Activated CD4-positive, alpha-beta memory T cell treated with anti-CD3 and anti-CD28 coated beads, Interleukin-2, amount 10 ng/mL, durations not matched to agents 7 days and 5 days (primary cell): Measurements from ENCODE around the gene CRIM1. TPM values are rescaled to one million over a fixed set of nuclear protein-coding genes. Genes with fewer than 3 reads are reported as not detected.
A peak's percentile ranks its signal among the peaks of the same experiment; 100 is the strongest.

Source experiments
- CTCF ChIA-PET: fragments of 350-600 bp; sonication (Branson Sonifier 250); formaldehyde crosslinking; loops from one replicate; lab custom pipeline; 2021; ENCODE audit warnings: antibody characterized with exemption, inconsistent platforms; lab: Charles Lee
- POLR2A ChIA-PET: fragments of 350-600 bp; sonication (Branson Sonifier 250); formaldehyde crosslinking; loops from one replicate; lab custom pipeline; 2021; ENCODE audit warnings: antibody characterized with exemption; lab: Charles Lee
- DNase-seq: peaks from one replicate; pipeline ENCODE4 v3.0.0-alpha.2; 2020
- H3K27ac Mint-ChIP-seq: one replicate; pipeline ENCODE4 v1.8.0; 2021; ENCODE audit warnings: mild to moderate bottlenecking, mixed read lengths
- H3K27me3 Mint-ChIP-seq: one replicate; pipeline ENCODE4 v1.8.0; 2021; ENCODE audit warnings: mixed read lengths
- H3K36me3 Mint-ChIP-seq: one replicate; pipeline ENCODE4 v1.8.0; 2021; ENCODE audit warnings: low read depth, mixed read lengths
- H3K4me1 Mint-ChIP-seq: one replicate; pipeline ENCODE4 v1.8.0; 2021; ENCODE audit warnings: mixed read lengths
- H3K4me3 Mint-ChIP-seq: one replicate; pipeline ENCODE4 v1.8.0; 2021; ENCODE audit warnings: mild to moderate bottlenecking, mixed read lengths
- H3K9me3 Mint-ChIP-seq: one replicate; pipeline ENCODE4 v1.8.0; 2021; ENCODE audit warnings: mixed read lengths
- total RNA-seq, 2 experiments: library from RNA; stranded (reverse); gene quantifications; one replicate each; pipeline ENCODE4 v1.2.3, GENCODE V29; 2021

CRIM1 gene
- total RNA-seq, 2 experiments from 2014 or later: 5.4 to 6.6 TPM

DNA sequence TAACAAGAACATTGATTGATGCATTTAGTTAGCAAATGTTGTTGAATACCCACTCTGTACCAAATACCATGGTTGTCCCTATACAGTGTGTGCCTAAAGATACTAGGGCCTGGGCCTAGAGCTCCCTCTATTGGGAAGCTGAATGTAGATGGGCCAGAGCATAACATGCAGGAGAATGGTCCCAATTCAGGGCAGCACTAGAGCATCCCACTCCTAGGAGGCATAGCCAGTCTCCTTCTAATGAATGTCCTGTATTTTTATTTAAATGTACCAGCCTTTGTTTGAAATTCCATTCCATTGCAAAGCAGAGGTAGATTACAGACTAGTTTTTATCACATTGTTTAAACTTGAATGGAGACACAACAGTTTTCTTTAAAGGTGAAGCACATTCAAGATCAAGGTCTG, 151.8 kb downstream of the CRIM1 start:
- H3K4me3 Mint-ChIP-seq: no peak overlapping the region
- no peaks in the 10 kb centered on the region for H3K36me3 Mint-ChIP-seq
- ChIA-PET CTCF (interaction anchor here (0.7 to 1.1 kb wide), 3 partner anchors 16 to 135 kb away, joined by 3 read pairs; no protein-coding TSS in a partner anchor), POLR2A (interaction anchor here (1.0 kb wide), 1 partner anchor 13 kb away, joined by 3 read pairs; no protein-coding TSS in a partner anchor)
- DNase-seq: peak; percentile 37
- no peaks in the 10 kb centered on the region for H3K27me3 Mint-ChIP-seq
- H3K27ac Mint-ChIP-seq: no peak overlapping the region
- H3K4me1 Mint-ChIP-seq: no peaks in the 10 kb centered on the region
- H3K9me3 Mint-ChIP-seq: no peaks in the 10 kb centered on the region

- H3K4me3 Mint-ChIP-seq: no peak overlapping the region
- POLR2A ChIA-PET: no interaction called here
- CTCF ChIA-PET: no interaction called here
- H3K4me1 Mint-ChIP-seq: no peaks in the 10 kb centered on the region
- no peak overlapping the region for H3K27ac Mint-ChIP-seq
- no peaks in the 10 kb centered on the region for H3K9me3 Mint-ChIP-seq
- H3K27me3 Mint-ChIP-seq: no peaks in the 10 kb centered on the region
- H3K36me3 Mint-ChIP-seq: no peaks in the 10 kb centered on the region
- DNase-seq: no peak
Measured at GRCh38 chr2:36509075-36509474, 153.5 kb downstream of the CRIM1 start.

DNA sequence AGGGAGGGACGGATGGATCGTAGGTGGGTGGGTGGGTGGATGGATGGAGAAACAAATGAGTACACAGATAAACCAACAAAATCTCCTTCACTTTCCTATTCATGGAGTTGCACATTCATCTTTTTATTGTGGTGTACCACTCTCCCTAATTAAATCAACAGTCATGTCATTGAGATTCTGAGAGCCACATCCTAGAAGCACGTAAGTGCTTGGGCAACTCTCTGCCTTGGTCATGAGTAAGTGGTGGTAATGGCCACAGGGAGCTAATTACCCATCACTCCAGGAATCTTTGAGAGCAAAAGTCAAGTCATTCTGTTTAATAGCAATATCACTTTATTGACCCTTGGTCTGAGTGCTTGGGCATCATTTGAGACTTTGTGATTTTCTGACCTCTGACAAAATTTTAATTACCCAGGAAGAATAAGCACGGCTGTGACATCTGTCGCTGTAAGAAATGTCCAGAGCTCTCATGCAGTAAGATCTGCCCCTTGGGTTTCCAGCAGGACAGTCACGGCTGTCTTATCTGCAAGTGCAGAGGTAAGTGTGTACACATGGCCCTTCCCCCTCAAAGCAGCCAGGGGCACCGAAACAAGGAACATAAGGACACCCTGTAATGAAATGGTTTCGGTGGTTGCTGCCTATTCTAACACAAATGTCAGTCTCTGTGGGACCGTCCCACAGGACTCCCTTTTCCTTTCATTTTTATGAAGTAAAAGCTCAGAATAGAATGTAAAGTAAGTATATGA, 156.5 kb downstream of the CRIM1 start:
- Mint-ChIP-seq H3K27me3 (no peaks in the 10 kb centered on the region), H3K27ac (no peak overlapping the region), H3K9me3 (no peaks in the 10 kb centered on the region), H3K4me3 (no peak overlapping the region), H3K4me1 (no peaks in the 10 kb centered on the region), H3K36me3 (no peaks in the 10 kb centered on the region)
- DNase-seq: no peak
- POLR2A ChIA-PET: no interaction called here
- CTCF ChIA-PET: interaction anchor here (0.6 kb wide), 1 partner anchor 497 kb away, joined by 5 read pairs; no protein-coding TSS in a partner anchor

DNA sequence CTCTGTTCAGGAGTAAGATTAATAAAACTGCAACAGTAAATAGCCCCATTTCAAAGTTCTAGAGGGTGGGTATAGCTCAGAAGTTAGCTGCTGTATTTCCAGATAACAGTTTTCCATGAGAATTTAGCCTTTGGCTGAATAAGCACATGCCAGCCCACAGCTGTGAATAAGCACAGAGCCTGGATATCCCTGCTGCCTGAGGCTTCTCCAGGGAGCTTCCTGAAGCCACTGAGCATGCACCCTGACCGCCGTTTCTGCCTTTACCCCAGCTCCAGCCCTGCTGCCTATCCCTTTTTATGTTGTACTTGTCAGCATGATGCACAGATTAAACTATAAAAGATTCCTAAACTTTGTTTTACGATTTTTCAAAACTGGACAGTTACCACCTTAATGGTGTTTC, 157.1 kb downstream of the CRIM1 start:
- H3K27ac Mint-ChIP-seq: no peak overlapping the region
- H3K4me3 Mint-ChIP-seq: no peak overlapping the region
- POLR2A ChIA-PET: no interaction called here
- DNase-seq: no peak
- H3K27me3 Mint-ChIP-seq: no peaks in the 10 kb centered on the region
- H3K36me3 Mint-ChIP-seq: no peaks in the 10 kb centered on the region
- CTCF ChIA-PET: no interaction called here
- H3K9me3 Mint-ChIP-seq: no peaks in the 10 kb centered on the region
- H3K4me1 Mint-ChIP-seq: no peaks in the 10 kb centered on the region

GRCh38 chr2:36513661-36514060, 158.1 kb downstream of the CRIM1 start:
- H3K4me1 Mint-ChIP-seq: no peaks in the 10 kb centered on the region
- no peaks in the 10 kb centered on the region for H3K9me3 Mint-ChIP-seq
- ChIA-PET CTCF (no interaction called here), POLR2A (no interaction called here)
- no peak overlapping the region for H3K27ac Mint-ChIP-seq
- no peaks in the 10 kb centered on the region for H3K27me3 Mint-ChIP-seq
- H3K36me3 Mint-ChIP-seq: no peaks in the 10 kb centered on the region
- H3K4me3 Mint-ChIP-seq: no peak overlapping the region
- no peak for DNase-seq

DNA sequence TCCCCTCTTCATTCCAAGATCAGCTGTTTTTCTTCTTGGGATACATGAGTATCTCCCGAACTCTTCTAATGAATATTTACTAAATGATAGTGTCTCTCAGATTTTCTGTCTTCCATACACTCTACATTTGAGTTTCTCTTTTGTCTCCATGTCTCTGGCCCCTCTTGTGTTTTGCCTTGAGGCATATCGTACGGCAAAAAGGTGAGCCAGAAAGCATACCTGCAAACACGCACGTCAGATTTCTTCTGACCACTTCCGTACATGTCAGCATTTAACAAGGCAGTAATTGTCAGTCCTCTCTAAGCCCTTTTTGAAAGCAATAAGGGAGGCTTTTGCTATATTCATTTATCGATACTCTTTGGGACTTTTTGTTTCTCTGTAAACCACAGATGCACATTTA, 160.0 kb downstream of the CRIM1 start:
- no peaks in the 10 kb centered on the region for H3K36me3 Mint-ChIP-seq
- no peak overlapping the region for H3K4me3 Mint-ChIP-seq
- H3K27ac Mint-ChIP-seq: no peak overlapping the region
- no peak for DNase-seq
- CTCF ChIA-PET: interaction anchor here (0.7 kb wide), 1 partner anchor 66 kb away, joined by 3 read pairs; no protein-coding TSS in a partner anchor
- no peaks in the 10 kb centered on the region for H3K4me1 Mint-ChIP-seq
- no peaks in the 10 kb centered on the region for H3K9me3 Mint-ChIP-seq
- no peaks in the 10 kb centered on the region for H3K27me3 Mint-ChIP-seq
- POLR2A ChIA-PET: no interaction called here

DNA sequence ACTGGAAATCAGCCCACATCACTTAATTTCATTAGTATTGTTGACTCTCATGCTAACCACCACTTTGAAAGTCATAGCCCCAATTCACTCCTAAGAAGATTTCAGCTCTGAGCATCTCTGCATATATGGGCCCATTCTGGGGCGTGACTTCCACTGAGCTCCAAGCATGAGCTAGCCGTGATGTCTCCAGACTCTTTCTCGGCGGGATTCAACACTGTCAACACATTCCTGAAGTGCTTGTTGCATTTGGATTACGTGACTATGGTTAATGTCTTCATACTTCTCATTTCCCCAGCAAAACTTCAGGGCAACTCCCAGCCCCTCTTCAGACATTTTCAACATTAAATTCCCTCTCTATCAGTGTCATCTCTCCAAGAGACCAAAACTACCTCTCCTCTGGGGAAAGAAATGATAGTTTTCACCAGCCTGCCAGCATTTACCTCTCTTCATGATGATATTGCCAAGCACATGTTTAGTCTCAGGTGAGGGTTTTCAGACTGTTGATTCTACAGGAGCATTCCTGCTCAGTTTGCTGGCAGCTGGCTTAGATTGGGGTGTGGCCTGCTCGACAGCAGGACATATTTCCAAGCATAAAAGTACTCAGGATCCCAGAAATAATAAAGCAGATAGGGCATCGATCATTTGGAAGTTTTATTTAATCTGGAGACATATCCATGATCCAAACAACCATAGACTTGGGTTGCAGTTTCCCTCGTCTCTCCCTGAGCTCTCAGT, 160.7 kb downstream of the CRIM1 start:
- DNase-seq: no peak
- ChIA-PET CTCF (interaction anchor here (0.7 kb wide), 1 partner anchor 67 kb away, joined by 3 read pairs; no protein-coding TSS in a partner anchor), POLR2A (no interaction called here)
- Mint-ChIP-seq H3K27ac (no peak overlapping the region), H3K4me1 (no peaks in the 10 kb centered on the region), H3K27me3 (no peaks in the 10 kb centered on the region), H3K9me3 (no peaks in the 10 kb centered on the region), H3K36me3 (no peaks in the 10 kb centered on the region), H3K4me3 (no peak overlapping the region)

- ChIA-PET POLR2A (no interaction called here), CTCF (no interaction called here)
- no peaks in the 10 kb centered on the region for H3K27me3 Mint-ChIP-seq
- H3K9me3 Mint-ChIP-seq: no peaks in the 10 kb centered on the region
- H3K36me3 Mint-ChIP-seq: no peaks in the 10 kb centered on the region
- no peak overlapping the region for H3K4me3 Mint-ChIP-seq
- no peaks in the 10 kb centered on the region for H3K4me1 Mint-ChIP-seq
- no peak for DNase-seq
- H3K27ac Mint-ChIP-seq: no peak overlapping the region
Measured at GRCh38 chr2:36520431-36520830, 164.9 kb downstream of the CRIM1 start.

DNA sequence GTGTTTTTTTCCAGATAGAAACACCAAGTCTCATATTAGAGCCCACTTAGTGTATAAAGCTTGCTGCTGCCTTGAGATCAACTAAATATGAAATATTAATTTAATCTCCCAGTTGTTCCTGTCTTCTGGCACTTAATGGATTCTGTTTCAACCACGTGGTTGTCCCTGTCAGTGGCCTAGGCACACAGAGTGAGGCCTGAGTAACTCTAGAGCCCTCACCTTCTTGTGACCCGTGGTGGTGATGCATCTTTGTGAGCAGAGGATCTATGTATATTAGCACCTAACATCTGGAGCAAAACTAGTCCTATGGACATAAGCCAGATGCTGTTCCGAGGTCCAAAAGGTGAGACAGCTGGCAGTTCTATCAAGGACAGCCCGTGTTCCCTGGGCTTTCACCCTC, 167.6 kb downstream of the CRIM1 start:
- ChIA-PET CTCF (interaction anchor here (1.3 kb wide), 1 partner anchor 16 kb away, joined by 3 read pairs; no protein-coding TSS in a partner anchor), POLR2A (no interaction called here)
- Mint-ChIP-seq H3K9me3 (no peaks in the 10 kb centered on the region), H3K27ac (no peak overlapping the region), H3K4me3 (no peak overlapping the region), H3K4me1 (no peaks in the 10 kb centered on the region), H3K36me3 (no peaks in the 10 kb centered on the region), H3K27me3 (no peaks in the 10 kb centered on the region)
- no peak for DNase-seq

DNA sequence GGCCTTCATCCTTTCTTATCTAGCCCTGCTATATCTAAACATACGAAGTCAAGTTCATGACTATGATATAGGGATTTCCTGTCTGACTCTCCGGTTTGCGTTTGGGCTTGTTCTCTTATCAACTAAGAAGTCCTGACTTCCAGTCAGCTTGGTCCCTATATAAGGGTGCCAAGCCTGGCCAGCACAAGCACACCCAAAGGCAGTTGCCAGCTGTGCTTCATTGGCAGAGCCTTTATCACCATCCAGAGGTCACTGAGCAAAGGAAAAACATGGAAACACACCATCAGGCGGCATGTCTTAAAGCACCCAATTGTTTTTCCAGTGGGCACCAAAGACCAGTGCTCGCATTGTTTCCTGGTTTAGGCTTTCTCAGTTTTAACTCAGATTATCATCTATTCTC, 169.7 kb downstream of the CRIM1 start:
- CTCF ChIA-PET: no interaction called here
- no peaks in the 10 kb centered on the region for H3K27me3 Mint-ChIP-seq
- H3K4me1 Mint-ChIP-seq: peaks cover 2% of the 10 kb centered on the region

GRCh38 chr2:36526226-36526625, 170.6 kb downstream of the CRIM1 start:
- CTCF ChIA-PET: no interaction called here
- H3K9me3 Mint-ChIP-seq: no peaks in the 10 kb centered on the region

More for the DNA sequence above, 169.7 kb downstream of the CRIM1 start:
- Mint-ChIP-seq H3K36me3 (no peaks in the 10 kb centered on the region), H3K9me3 (no peaks in the 10 kb centered on the region), H3K4me3 (no peak overlapping the region), H3K27ac (no peak overlapping the region)
- POLR2A ChIA-PET: no interaction called here
- no peak for DNase-seq

DNA sequence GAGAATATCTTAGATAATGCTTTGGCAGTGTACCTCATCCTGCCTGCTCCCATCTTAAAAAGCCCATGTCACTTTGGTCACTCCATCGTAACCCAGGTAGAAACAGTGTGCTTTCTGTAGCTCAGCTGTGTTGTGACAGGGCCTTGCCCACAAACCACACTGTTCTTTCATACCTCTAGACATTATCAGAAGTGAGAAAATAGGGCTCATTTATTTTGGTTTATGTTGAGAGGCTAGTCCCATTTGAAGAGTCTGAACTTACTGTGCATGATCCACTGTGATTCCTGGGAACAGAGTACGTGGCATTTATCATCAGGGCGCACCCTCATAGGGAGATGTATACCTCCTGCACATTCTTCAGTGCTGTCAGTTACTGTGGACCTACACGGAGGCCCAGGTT, 172.7 kb downstream of the CRIM1 start:
- H3K4me1 Mint-ChIP-seq: peaks cover 2% of the 10 kb centered on the region

More at GRCh38 chr2:36526226-36526625, 170.6 kb downstream of the CRIM1 start:
- POLR2A ChIA-PET: no interaction called here
- DNase-seq: no peak
- Mint-ChIP-seq H3K4me3 (no peak overlapping the region), H3K4me1 (peaks cover 2% of the 10 kb centered on the region), H3K27me3 (no peaks in the 10 kb centered on the region), H3K36me3 (no peaks in the 10 kb centered on the region), H3K27ac (no peak overlapping the region)

DNA sequence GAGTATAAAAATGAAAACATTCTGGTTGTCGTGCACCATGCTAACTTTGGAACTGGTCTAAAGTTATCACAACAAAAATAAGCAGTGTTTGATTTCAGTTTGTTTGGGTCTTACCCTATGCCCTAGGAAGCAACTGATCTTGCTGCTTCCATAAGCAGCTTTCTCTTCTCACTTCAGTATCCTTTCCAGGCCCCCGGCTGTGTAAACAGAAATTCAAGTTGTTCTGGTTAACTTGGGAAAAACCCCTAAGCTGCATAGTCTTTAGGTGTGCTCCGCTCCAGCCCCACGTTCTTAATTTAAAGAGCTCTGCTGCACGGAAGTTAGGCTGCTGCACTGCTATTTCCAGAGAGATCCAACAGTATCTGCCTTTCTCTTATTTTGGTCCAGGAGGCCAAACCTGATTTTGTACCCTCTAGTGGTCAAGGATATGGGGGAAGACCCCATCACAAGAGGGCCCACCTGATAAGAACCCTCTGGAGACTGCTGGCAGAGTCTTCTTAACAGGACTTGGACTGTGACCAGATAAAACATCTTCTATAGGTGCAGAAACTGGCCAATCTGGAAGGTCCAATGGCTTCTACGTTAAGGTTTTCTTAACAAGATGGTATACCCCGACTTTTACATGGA, 173.3 kb downstream of the CRIM1 start:
- no peaks in the 10 kb centered on the region for H3K27me3 Mint-ChIP-seq
- peaks cover 2% of the 10 kb centered on the region for H3K4me1 Mint-ChIP-seq
- H3K9me3 Mint-ChIP-seq: no peaks in the 10 kb centered on the region
- ChIA-PET POLR2A (no interaction called here), CTCF (no interaction called here)
- H3K36me3 Mint-ChIP-seq: no peaks in the 10 kb centered on the region
- no peak overlapping the region for H3K27ac Mint-ChIP-seq
- no peak for DNase-seq
- H3K4me3 Mint-ChIP-seq: no peak overlapping the region

More for the DNA sequence above, 172.7 kb downstream of the CRIM1 start:
- ChIA-PET POLR2A (no interaction called here), CTCF (no interaction called here)
- Mint-ChIP-seq H3K36me3 (no peaks in the 10 kb centered on the region), H3K27me3 (no peaks in the 10 kb centered on the region), H3K9me3 (no peaks in the 10 kb centered on the region), H3K4me3 (no peak overlapping the region), H3K27ac (no peak overlapping the region)
- no peak for DNase-seq
